ENCODE measurements around the gene ARL15. TPM values are rescaled to one million over a fixed set of nuclear protein-coding genes. Genes with fewer than 3 reads are reported as not detected.

ARL15 gene
- total RNA-seq, 1 experiment from 2014 or later: 18.3 TPM

DNA sequence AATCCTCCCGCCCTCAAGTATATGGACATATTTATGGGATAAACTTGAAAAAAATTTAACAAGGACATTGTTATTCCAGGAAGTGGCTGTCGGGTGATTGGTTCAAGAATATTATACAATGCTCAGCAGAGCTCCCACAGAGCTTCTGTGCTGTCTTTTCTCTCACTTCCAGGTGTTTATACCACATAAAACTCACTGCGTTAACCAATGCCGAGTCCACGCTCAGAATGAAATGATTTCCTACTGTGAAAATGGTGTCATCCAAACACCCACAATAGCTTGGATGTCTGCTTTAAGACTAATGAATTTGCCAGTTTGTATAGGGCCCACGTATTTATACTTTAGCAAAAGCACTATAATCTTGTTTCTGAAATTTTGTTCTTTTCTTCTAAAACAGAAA is 381.7 kb downstream of the ARL15 start:
- H3K36me3 ChIP-seq (ENCODE audit: insufficient read depth, low read length, poor library complexity, severe bottlenecking): no peaks in the 10 kb centered on the region
- ChIA-PET POLR2A (ENCODE audit: low non-redundant PET) (no interaction called here), CTCF (no interaction called here)
- no peaks in the 10 kb centered on the region for H3K4me1 ChIP-seq (ENCODE audit: insufficient read depth, low read length, poor library complexity, severe bottlenecking)
- no peak overlapping the region for H3K4me3 ChIP-seq (ENCODE audit: low read depth, low read length, poor library complexity, severe bottlenecking)
- no TSS peak for BruUV-seq (replicated peaks)
- H3K9me3 ChIP-seq (ENCODE audit: low read depth, low read length, poor library complexity, severe bottlenecking): no peaks in the 10 kb centered on the region
- H3K27me3 ChIP-seq (replicated peaks; ENCODE audit: insufficient read depth, low read depth, low read length, poor library complexity): no peaks in the 10 kb centered on the region
- intact Hi-C loops (cut with micrococcal nuclease; ENCODE audit: unreplicated experiment): no loop called here
- no peak for DNase-seq (ENCODE audit: low spot score)
- TF ChIP-seq, protein P1, sequence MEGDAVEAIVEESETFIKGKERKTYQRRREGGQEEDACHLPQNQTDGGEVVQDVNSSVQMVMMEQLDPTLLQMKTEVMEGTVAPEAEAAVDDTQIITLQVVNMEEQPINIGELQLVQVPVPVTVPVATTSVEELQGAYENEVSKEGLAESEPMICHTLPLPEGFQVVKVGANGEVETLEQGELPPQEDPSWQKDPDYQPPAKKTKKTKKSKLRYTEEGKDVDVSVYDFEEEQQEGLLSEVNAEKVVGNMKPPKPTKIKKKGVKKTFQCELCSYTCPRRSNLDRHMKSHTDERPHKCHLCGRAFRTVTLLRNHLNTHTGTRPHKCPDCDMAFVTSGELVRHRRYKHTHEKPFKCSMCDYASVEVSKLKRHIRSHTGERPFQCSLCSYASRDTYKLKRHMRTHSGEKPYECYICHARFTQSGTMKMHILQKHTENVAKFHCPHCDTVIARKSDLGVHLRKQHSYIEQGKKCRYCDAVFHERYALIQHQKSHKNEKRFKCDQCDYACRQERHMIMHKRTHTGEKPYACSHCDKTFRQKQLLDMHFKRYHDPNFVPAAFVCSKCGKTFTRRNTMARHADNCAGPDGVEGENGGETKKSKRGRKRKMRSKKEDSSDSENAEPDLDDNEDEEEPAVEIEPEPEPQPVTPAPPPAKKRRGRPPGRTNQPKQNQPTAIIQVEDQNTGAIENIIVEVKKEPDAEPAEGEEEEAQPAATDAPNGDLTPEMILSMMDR (conservative IDR thresholded peaks at IDR 0.05; ENCODE audit: low read depth, low read length): no peak
- TF ChIP-seq EZH2 (IDR thresholded peaks at IDR 0.05; ENCODE audit: borderline replicate concordance, low read depth, low read length, poor library complexity, severe bottlenecking): no peak
- H3K27ac ChIP-seq (ENCODE audit: low read depth, low read length, poor library complexity, severe bottlenecking): no peak overlapping the region

DNA sequence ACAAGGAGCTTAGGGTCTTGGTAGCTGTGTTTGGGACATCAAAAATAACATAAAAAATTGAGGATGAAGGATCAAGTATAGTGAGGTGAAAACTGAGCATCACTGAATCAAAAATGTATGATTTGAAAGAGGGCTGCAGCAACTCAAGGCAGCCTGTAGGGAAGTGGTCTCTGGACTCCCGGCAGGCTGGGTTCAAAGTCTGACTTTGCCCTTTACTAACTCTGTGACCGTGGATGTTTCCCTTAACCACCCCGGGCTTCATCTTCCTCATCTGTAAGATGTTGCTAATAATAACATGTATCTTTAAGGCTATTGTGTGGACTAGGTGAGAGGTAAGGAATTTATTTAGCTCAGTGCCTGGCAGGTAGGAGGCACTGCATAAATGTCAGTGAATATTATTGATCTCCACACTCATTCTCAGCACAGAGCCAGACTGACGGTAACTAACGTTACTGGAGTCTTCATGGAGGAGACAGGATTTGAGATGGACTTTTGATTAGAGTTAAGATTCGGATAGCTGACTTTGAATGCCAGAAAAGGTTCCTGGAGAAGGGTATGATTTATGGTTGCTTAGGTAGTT is 382.6 kb downstream of the ARL15 start:
- Histone ChIP-seq H3K4me3 (ENCODE audit: low read depth, low read length, poor library complexity, severe bottlenecking) (no peak overlapping the region), H3K9me3 (ENCODE audit: low read depth, low read length, poor library complexity, severe bottlenecking) (no peaks in the 10 kb centered on the region), H3K27me3 (replicated peaks; ENCODE audit: insufficient read depth, low read depth, low read length, poor library complexity) (no peaks in the 10 kb centered on the region), H3K36me3 (ENCODE audit: insufficient read depth, low read length, poor library complexity, severe bottlenecking) (no peaks in the 10 kb centered on the region), H3K27ac (ENCODE audit: low read depth, low read length, poor library complexity, severe bottlenecking) (no peak overlapping the region), H3K4me1 (ENCODE audit: insufficient read depth, low read length, poor library complexity, severe bottlenecking) (no peaks in the 10 kb centered on the region)
- POLR2A ChIA-PET (ENCODE audit: low non-redundant PET): no interaction called here
- CTCF ChIA-PET: no interaction called here
- DNase-seq (ENCODE audit: low spot score): no peak
- BruUV-seq (replicated peaks): no TSS peak
- TF ChIP-seq EZH2 (IDR thresholded peaks at IDR 0.05; ENCODE audit: borderline replicate concordance, low read depth, low read length, poor library complexity, severe bottlenecking): no peak
- TF ChIP-seq, protein P1 (conservative IDR thresholded peaks at IDR 0.05; ENCODE audit: low read depth, low read length): no peak
- intact Hi-C loops (cut with micrococcal nuclease; ENCODE audit: unreplicated experiment): no loop called here

DNA sequence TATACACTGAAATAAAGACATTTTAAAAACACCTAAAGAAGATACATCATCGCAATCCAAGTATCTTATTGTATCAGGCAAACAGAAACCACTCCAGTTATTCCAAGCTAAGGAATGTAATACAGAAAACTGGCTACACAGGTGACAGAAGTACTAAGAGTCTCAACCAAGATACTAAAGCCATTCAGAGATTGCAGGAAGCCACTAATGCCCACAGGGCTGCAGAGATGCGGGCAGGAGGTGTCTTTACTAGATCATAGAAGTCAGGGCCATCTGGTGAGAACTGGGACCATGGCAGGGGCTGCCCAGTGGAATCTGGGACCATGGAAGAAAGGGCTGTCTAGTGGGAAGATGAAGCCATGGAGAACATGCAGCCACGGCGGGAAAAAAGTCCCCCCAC is 384.3 kb downstream of the ARL15 start:
- H3K36me3 ChIP-seq (ENCODE audit: insufficient read depth, low read length, poor library complexity, severe bottlenecking): no peaks in the 10 kb centered on the region
- intact Hi-C loops (cut with micrococcal nuclease; ENCODE audit: unreplicated experiment): no loop called here
- ChIA-PET CTCF (no interaction called here), POLR2A (ENCODE audit: low non-redundant PET) (no interaction called here)
- no peak for DNase-seq (ENCODE audit: low spot score)
- no peaks in the 10 kb centered on the region for H3K4me1 ChIP-seq (ENCODE audit: insufficient read depth, low read length, poor library complexity, severe bottlenecking)
- no peak overlapping the region for H3K4me3 ChIP-seq (ENCODE audit: low read depth, low read length, poor library complexity, severe bottlenecking)
- no peaks in the 10 kb centered on the region for H3K9me3 ChIP-seq (ENCODE audit: low read depth, low read length, poor library complexity, severe bottlenecking)
- H3K27me3 ChIP-seq (replicated peaks; ENCODE audit: insufficient read depth, low read depth, low read length, poor library complexity): no peaks in the 10 kb centered on the region
- H3K27ac ChIP-seq (ENCODE audit: low read depth, low read length, poor library complexity, severe bottlenecking): no peak overlapping the region
- TF ChIP-seq EZH2 (IDR thresholded peaks at IDR 0.05; ENCODE audit: borderline replicate concordance, low read depth, low read length, poor library complexity, severe bottlenecking): no peak
- TF ChIP-seq, protein P1 (conservative IDR thresholded peaks at IDR 0.05; ENCODE audit: low read depth, low read length): no peak
- no TSS peak for BruUV-seq (replicated peaks)
